CD8-positive, alpha-beta memory T cell (primary cell): ENCODE data around the gene PCDH7. TPM values are rescaled to one million over a fixed set of nuclear protein-coding genes. Genes with fewer than 3 reads are reported as not detected.

Source experiments
- CTCF ChIA-PET: fragments of 350-600 bp; sonication (Branson Sonifier 250); formaldehyde crosslinking; loops from one replicate; lab custom pipeline; 2021; ENCODE audit warnings: antibody characterized with exemption; lab: Charles Lee
- POLR2A ChIA-PET: fragments of 350-600 bp; sonication (Branson Sonifier 250); formaldehyde crosslinking; loops from one replicate; lab custom pipeline; 2021; ENCODE audit warnings: antibody characterized with exemption; lab: Charles Lee
- DNase-seq, 5 donors: peaks; one replicate each; pipeline versions ENCODE4 v3.0.0 to v3.0.0-alpha.2; 2020 to 2022; ENCODE audit warnings: mixed read lengths in 1 of 5
- H3K27ac ChIP-seq: one replicate; pipeline ENCODE4 v1.7.0; 2013; ENCODE audit warnings: low read depth, mild to moderate bottlenecking, low read length, moderate library complexity
- H3K27me3 ChIP-seq: 2 replicates; pipeline ENCODE4 v1.7.0; 2013; ENCODE audit warnings: low read length, mild to moderate bottlenecking; ENCODE audit not compliant: insufficient read depth, poor library complexity, severe bottlenecking
- H3K36me3 ChIP-seq: 2 replicates; pipeline ENCODE4 v1.7.0; 2013; ENCODE audit warnings: mild to moderate bottlenecking, low read length, moderate library complexity; ENCODE audit not compliant: insufficient read depth
- H3K4me1 ChIP-seq: 2 replicates; pipeline ENCODE4 v1.7.0; 2013; ENCODE audit warnings: mild to moderate bottlenecking, low read length, moderate library complexity; ENCODE audit not compliant: insufficient read depth
- H3K4me3 ChIP-seq: 2 replicates; pipeline ENCODE4 v1.7.0; 2013; ENCODE audit warnings: mild to moderate bottlenecking, low read length
- H3K9me3 ChIP-seq: 2 replicates; pipeline ENCODE4 v1.7.0; 2013; ENCODE audit warnings: mild to moderate bottlenecking, low read length
- H3K27ac Mint-ChIP-seq, 8 donors: one replicate each; pipeline ENCODE4 v1.8.0; 2020 to 2021; ENCODE audit warnings: mixed read lengths in 8 of 8, mild to moderate bottlenecking in 6 of 8, inconsistent platforms in 3 of 8, moderate library complexity in 3 of 8
- H3K27me3 Mint-ChIP-seq, 2 donors: one replicate each; pipeline ENCODE4 v1.8.0; 2020 to 2021; ENCODE audit warnings: mixed read lengths in 2 of 2, mild to moderate bottlenecking in 1 of 2, moderate library complexity in 1 of 2
- H3K36me3 Mint-ChIP-seq, 3 donors: one replicate each; pipeline ENCODE4 v1.8.0; 2020 to 2021; ENCODE audit warnings: mixed read lengths in 3 of 3, inconsistent platforms in 1 of 3, mild to moderate bottlenecking in 1 of 3
- H3K4me1 Mint-ChIP-seq, 3 donors: one replicate each; pipeline ENCODE4 v1.8.0; 2020 to 2021; ENCODE audit warnings: mixed read lengths in 3 of 3, inconsistent platforms in 1 of 3, mild to moderate bottlenecking in 1 of 3
- H3K4me3 Mint-ChIP-seq, 7 donors: one replicate each; pipeline ENCODE4 v1.8.0; 2020 to 2021; ENCODE audit warnings: mixed read lengths in 7 of 7, mild to moderate bottlenecking in 6 of 7, moderate library complexity in 4 of 7, inconsistent platforms in 2 of 7
- H3K9me3 Mint-ChIP-seq, 5 donors: one replicate each; pipeline ENCODE4 v1.8.0; 2020 to 2022; ENCODE audit warnings: mixed read lengths in 5 of 5, mild to moderate bottlenecking in 3 of 5, moderate library complexity in 2 of 5, inconsistent platforms in 1 of 5
- polyA plus RNA-seq: library from polyadenylated mRNA; unstranded; fragments of 300-500 nt; fragmentation: Illumina TruSeq; gene quantifications from one replicate; pipeline ENCODE4 v1.2.3, GENCODE V29; 2021
- total RNA-seq, 2 experiments: library from RNA; stranded (reverse); gene quantifications; one replicate each; pipeline ENCODE4 v1.2.3, GENCODE V29; 2021

Gene PCDH7
- total and polyA plus RNA-seq, 3 experiments from 2014 or later: not detected

GRCh38 chr4:30776921-30777415 lies 56.8 kb downstream of the PCDH7 start:
- Histone ChIP-seq H3K36me3 (no peaks in the 10 kb centered on the region), H3K9me3 (no peaks in the 10 kb centered on the region), H3K4me1 (no peaks in the 10 kb centered on the region), H3K4me3 (no peak overlapping the region), H3K27me3 (no peaks in the 10 kb centered on the region), H3K27ac (no peak overlapping the region)
- no peak for DNase-seq
- Mint-ChIP-seq H3K36me3 (no peaks in the 10 kb centered on the region), H3K4me3 (no peak overlapping the region), H3K4me1 (no peaks in the 10 kb centered on the region), H3K9me3 (peaks cover 0 to 25% (median 11%) of the 10 kb centered on the region in 5 donors), H3K27ac (no peak overlapping the region), H3K27me3 (no peaks in the 10 kb centered on the region)
- POLR2A ChIA-PET: no interaction called here
- CTCF ChIA-PET: no interaction called here
